Inferior parietal cortex (tissue), 1 donor: ENCODE results near the gene FER1L5.

Experiments used
- DNase-seq: peaks from one replicate; pipeline ENCODE4 v3.0.0-alpha.2; 2016; ENCODE audit errors: extremely low spot score

FER1L5 gene

DNA sequence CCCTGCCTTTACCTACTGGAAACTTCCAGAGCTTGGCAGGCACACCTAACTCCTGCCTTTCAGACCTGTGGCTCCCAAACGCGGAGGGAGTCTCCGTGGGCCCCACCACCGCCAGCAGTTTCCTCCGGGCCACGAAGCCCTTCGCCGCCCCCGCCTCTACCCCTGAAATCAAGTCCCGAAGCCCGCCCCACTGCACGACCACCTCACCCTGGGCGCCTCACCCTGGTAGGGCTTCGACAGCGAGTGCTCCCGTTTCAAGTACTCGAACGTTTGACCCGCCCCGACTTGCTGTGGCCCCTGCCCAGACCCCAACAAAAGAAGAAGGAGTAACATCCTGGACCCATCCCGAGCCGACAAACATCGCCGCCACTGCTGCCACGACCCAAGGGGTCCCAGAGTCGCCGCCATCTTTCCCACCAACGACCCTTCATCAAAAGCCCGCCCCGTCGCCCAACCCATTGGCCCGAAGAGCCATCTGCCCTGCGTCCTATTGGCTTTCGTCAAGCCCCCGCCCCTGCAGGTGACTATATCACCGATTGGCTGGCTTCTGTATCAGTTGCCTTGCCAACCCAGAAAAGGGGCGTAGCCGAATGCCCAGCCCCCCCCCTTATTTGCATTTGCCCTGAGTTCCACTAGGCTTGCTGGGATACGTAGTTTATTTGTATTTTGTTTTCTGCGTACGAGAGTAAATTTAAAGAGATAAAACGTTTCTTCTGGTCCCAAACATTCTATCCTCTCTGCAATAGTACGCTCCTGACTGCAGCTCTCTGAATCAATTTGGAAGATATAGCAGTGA is 97.3 kb downstream of the FER1L5 start, which contains the start of gene LMAN2L:
LMAN2L (minus strand) TSS at position 432 of the 796 bp plus-strand sequence; CDS start at position 408, 24 bp downstream.
- peak; percentile 96 for DNase-seq

DNA sequence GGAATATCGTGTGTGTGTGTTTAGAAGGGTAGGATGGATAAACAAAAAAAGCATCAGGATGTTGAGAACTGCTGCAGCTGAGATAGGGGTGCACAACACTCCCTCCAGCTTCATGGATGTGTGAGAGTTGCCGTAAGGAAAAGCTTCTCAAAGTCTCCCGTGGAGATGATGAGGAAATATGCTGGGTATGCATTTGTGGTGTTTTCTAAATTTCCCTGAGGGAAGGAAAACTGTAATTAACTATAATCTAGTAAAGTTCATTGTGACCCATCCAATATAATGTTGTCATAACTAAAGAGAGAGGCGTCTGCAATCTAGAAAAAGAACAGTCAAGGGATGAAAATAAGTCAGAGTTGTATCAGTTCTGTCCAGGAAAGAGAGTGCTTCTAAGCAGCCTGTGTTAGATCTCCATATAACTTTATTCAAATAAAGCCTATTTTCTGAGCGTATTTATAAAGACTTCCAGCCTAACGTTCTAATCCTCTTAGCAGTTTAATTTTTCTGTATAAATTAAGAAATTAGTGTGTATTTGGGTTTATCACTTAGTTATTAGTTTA is 104.6 kb downstream of the FER1L5 start:
- no peak for DNase-seq

DNA sequence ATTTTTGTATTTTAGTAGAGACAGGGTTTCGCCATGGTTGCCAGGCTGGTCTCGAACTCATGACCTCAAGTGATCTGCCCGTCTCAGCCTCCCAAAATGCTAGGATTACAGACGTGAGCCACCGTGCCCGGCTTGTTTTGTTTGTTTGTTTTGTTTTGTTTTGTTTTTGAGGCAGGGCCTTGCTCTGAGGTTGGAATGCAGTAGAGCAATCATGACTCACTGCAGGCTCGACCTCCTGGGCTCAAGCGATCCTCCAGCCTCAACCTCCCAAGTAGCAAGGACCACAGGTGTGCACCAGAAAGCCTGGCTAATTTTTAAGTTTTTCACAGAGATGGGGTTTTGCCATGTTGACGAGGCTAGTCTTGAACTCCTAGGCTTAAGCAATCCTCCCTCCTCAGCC is 109.2 kb downstream of the FER1L5 start:
- DNase-seq = no peak

GRCh38 chr2:96753661-96754282 is 111.2 kb downstream of the FER1L5 start:
- DNase-seq = no peak

- no peak for DNase-seq
These were observed 111.8 kb downstream of the FER1L5 start for GRCh38 chr2:96754317-96754716.
